Esophagus (tissue), 2 donors: ENCODE results near the gene IQSEC1. TPM values are rescaled to one million over a fixed set of nuclear protein-coding genes. Genes with fewer than 3 reads are reported as not detected.

Source experiments
- H3K27ac ChIP-seq, 2 donors: one replicate each; pipeline ENCODE4 v1.5.1; 2013; ENCODE audit warnings: low read depth in 2 of 2, mild to moderate bottlenecking in 2 of 2, inconsistent platforms in 1 of 2, low read length in 1 of 2, moderate library complexity in 1 of 2
- H3K27me3 ChIP-seq, 2 donors: one replicate each; pipeline ENCODE4 v1.6.1; 2013; ENCODE audit warnings: low read length in 2 of 2, control low read depth in 1 of 2, mild to moderate bottlenecking in 1 of 2; ENCODE audit not compliant: insufficient read depth in 2 of 2, control insufficient read depth in 1 of 2
- H3K36me3 ChIP-seq, 2 donors: one replicate each; pipeline ENCODE4 v1.6.1; 2013; ENCODE audit warnings: low read length in 1 of 2; ENCODE audit not compliant: control insufficient read depth in 2 of 2, insufficient read depth in 2 of 2
- H3K4me1 ChIP-seq, 2 donors: one replicate each; pipeline ENCODE4 v1.6.1; 2013; ENCODE audit warnings: low read length in 1 of 2; ENCODE audit not compliant: control insufficient read depth in 2 of 2, insufficient read depth in 2 of 2
- H3K4me3 ChIP-seq, 2 donors: one replicate each; pipeline ENCODE4 v1.5.1; 2013; ENCODE audit warnings: low read length in 2 of 2, mild to moderate bottlenecking in 2 of 2, low read depth in 1 of 2, moderate library complexity in 1 of 2
- H3K9me3 ChIP-seq, 2 donors: one replicate each; pipeline ENCODE4 v1.6.1; 2013; ENCODE audit warnings: mild to moderate bottlenecking in 2 of 2, low read depth in 1 of 2, low read length in 1 of 2, moderate library complexity in 1 of 2; ENCODE audit not compliant: control insufficient read depth in 2 of 2, insufficient read depth in 1 of 2
- WGBS, 2 donors: extraction: QIAGEN DNeasy Blood & Tissue Kit; methylation state at CpG; one replicate each; pipeline ENCODE4 v1.1.7; 2013; 5-methylcytosine and 5-hydroxymethylcytosine counted together
- polyA plus RNA-seq, 2 donors: library from polyadenylated mRNA; stranded (reverse); fragments of 200-250 nt; gene quantifications; one replicate each; pipeline ENCODE4 v1.2.3, GENCODE V29; 2013
- donor health status: healthy with polysubstance abuse.
- donor health status: Bipolar disorder and iron deficiency.

Gene IQSEC1
- polyA plus RNA-seq, 2 donors = 4.1 to 5.2 TPM

DNA sequence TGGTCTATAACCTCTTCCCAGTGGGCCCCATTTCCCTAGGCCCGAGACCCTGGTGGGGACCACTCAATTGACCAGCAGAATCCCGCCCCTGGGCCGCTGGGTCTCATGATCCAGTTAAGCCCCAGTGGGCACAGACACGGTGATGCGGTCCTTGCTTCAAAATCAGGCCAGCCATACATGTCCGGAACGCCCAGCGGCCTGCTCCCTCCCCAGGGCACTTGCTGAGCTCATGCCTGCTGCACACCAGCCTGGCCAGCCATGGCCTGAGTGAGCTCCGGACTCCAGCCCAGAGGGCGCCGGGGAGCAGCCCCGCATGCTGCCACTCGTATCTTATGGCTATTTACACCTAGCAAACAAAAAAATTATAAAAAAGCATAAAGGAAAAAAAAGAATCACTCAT lies 34.4 kb upstream of the IQSEC1 start:
- Histone ChIP-seq H3K27me3 (no peaks in the 10 kb centered on the region), H3K36me3 (no peaks in the 10 kb centered on the region), H3K4me1 (peaks cover 0 to 3% of the 10 kb centered on the region in 2 donors), H3K9me3 (no peaks in the 10 kb centered on the region), H3K4me3 (no peak overlapping the region), H3K27ac (no peak overlapping the region)
- WGBS, 2 donors = 79 to 85% methylated on average over 13 of the region's 13 CpGs

DNA sequence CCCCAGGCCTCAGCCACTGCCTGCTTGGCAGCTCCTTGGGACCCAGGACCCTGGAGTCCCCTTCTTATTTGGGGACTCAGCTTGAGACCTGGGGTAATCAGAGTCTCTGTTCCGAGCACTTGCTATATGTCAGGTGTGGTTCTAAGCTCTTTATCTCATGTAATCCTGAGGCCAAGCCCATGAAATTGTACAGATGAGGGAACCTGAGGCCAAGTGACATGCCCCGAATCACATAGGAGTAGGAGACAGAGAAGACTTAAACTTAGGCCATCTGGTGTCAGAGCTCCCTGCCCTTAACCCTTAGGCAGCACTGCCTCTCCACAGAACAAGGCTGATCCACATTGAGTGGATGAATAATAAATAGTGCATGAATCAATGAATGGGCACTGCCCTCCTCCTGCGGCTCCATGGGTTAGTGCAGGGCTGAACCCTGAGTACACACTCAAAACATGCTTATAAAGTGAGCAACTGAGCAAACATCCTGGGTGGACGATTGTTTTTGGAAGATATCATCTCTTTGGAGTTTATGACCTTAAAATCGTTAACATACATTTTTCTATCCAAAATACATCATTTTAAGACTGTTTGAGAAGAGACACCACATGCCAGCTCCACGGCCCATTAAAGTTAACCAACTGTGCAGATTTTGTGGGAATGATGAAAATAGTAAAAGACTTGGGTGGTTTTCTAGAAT lies 33.2 kb upstream of the IQSEC1 start:
- Histone ChIP-seq H3K36me3 (no peaks in the 10 kb centered on the region), H3K27me3 (no peaks in the 10 kb centered on the region), H3K4me1 (no peaks in the 10 kb centered on the region), H3K27ac (no peak overlapping the region), H3K4me3 (no peak overlapping the region), H3K9me3 (no peaks in the 10 kb centered on the region)
- WGBS, 2 donors = 61 to 67% methylated on average over 6 of the region's 6 CpGs

- 89 to 91% methylated on average over 5 of the region's 5 CpGs for WGBS, 2 donors
- Histone ChIP-seq H3K27me3 (no peaks in the 10 kb centered on the region), H3K27ac (no peak overlapping the region), H3K36me3 (no peaks in the 10 kb centered on the region), H3K4me1 (no peaks in the 10 kb centered on the region), H3K4me3 (no peak overlapping the region), H3K9me3 (no peaks in the 10 kb centered on the region)
Measured at GRCh38 chr3:13105896-13106250, 32.6 kb upstream of the IQSEC1 start.

DNA sequence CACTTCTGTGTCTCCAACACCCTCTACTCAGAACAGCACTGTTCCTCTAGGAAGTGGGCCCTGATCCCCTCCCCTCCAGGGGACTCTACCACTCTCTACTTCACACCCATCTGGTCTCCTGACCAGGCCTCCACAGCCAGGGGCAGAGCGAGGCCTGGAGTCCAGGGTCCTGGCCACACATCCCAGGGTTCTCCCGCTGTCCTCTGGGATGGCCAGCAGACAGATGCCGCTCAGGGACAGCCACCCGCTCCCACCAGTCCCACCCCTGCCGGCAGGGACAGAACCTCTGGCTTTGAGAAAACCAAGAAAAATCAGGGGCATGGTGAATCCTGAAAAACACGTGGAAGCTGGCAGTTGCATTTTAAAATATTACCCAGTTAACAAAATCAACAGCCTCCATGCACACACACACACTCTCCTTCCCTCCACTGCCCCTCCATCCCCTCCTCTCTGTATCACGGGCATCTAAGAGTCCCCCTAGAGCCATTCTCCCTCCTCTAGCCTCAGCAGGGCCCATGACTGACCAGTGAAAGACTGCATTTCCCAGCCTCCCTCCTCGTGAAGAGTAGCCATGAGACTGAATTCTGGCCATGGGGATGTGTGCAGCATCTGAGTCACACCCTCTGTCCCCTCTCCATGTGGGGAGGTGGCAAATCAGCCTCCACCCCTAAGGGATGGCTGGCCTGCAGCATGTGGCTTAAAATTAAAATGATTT lies 32.1 kb upstream of the IQSEC1 start:
- Histone ChIP-seq H3K36me3 (no peaks in the 10 kb centered on the region), H3K9me3 (no peaks in the 10 kb centered on the region), H3K27ac (no peak overlapping the region), H3K4me1 (no peaks in the 10 kb centered on the region), H3K4me3 (no peak overlapping the region), H3K27me3 (no peaks in the 10 kb centered on the region)
- 90% methylated on average over 8 of the region's 8 CpGs for WGBS, 2 donors

DNA sequence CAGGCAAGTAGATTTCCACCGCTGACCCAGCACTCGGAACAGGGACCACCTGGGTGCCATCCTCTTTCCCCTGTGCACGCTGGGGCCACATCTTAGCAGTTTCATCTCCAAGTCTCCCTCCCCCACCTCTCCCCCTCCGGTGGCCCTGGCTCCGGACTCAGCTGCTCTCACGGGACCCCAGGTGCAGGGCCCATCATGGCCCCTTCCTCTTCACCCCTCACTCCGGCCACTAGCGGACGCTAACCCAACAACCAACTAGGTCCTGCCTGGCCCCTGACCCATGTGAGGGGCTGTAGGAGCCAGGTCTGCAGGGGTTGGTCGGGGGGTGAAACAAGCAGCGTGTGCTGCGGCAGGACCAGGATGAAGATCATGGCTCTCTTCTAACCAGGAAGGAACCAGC lies 31.3 kb upstream of the IQSEC1 start:
- Histone ChIP-seq H3K27me3 (no peaks in the 10 kb centered on the region), H3K4me1 (no peaks in the 10 kb centered on the region), H3K27ac (no peak overlapping the region), H3K4me3 (no peak overlapping the region), H3K36me3 (no peaks in the 10 kb centered on the region), H3K9me3 (no peaks in the 10 kb centered on the region)
- WGBS, 2 donors = 87 to 89% methylated on average over 12 of the region's 12 CpGs

GRCh38 chr3:13103416-13104058 lies 30.3 kb upstream of the IQSEC1 start:
- H3K4me3 ChIP-seq = no peak overlapping the region
- no peaks in the 10 kb centered on the region for H3K36me3 ChIP-seq
- WGBS, 2 donors = 83% methylated on average over 13 of the region's 13 CpGs
- H3K4me1 ChIP-seq = no peaks in the 10 kb centered on the region
- H3K27ac ChIP-seq = no peak overlapping the region
- H3K27me3 ChIP-seq = no peaks in the 10 kb centered on the region
- no peaks in the 10 kb centered on the region for H3K9me3 ChIP-seq

DNA sequence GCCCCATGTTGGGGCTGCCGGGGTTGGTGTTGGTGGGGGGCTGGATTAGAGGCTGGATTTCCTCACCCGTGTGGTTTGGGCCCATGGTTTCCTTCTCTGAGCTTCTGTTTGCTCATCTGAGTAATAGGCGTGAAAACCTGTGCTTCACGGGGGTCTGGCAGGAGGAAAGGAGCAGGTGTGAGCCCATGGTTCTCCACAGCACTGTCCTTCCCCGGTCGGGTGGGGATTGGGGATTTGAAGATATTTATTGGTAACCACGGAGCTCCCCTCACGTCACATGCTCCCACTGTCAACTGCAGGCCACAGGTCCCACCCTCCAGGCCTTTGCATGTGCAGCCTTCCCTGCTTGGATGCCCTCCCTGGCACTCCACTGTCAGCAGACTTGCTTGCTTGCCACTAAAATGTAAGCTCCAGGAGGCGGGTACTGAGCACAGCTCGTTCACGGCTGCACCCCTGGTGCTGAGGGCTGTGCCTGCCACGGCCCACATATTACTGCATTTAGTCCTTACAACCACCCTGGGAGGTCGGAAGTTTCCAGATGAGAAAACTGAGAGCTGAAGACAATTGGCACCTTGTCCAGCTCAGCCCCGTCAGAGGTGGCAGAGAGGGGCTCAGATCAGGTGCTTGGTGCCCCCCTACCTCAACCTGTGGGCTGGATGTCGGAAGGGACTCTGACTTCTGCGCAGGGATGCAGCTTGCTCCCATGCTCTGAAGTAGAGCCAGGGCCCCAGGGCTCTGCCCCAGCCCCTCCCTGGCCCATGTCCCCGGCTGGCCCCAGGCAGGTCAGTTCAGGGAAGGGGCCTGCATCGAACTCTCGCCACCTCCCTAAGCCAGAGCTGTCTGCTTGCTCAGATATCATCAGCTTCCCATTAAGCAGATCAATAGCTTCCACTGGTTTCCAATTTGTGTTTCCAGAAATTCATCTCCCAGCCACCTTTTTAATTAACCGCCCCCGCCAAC lies 29.4 kb upstream of the IQSEC1 start:
- Histone ChIP-seq H3K27me3 (no peaks in the 10 kb centered on the region), H3K36me3 (no peaks in the 10 kb centered on the region), H3K27ac (no peak overlapping the region), H3K9me3 (no peaks in the 10 kb centered on the region), H3K4me3 (no peak overlapping the region), H3K4me1 (no peaks in the 10 kb centered on the region)
- WGBS, 2 donors = 75 to 77% methylated on average over 21 of the region's 21 CpGs

DNA sequence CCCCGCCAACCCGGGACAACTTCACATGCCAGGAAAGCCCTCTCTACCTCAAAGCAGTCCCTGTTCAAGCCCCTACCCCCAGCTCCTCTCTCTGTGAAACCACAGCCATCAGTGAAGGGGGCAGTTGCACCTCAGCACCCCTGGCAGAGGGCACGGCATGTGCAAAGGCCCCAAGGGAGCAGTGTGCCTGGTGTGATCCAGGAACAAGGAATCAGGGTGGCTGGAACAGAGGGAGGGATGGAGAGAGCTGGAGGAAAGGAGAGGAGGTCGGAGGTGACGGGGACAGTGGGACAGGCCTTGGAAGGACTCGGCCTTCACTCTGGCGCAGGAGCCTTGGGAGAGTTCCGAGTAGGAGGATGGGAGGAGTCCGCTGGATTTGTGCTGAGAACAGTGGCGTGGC lies 26.5 kb upstream of the IQSEC1 start:
- H3K4me3 ChIP-seq = no peak overlapping the region
- no peaks in the 10 kb centered on the region for H3K27me3 ChIP-seq
- no peak overlapping the region for H3K27ac ChIP-seq
- 91 to 93% methylated on average over 10 of the region's 10 CpGs for WGBS, 2 donors
- no peaks in the 10 kb centered on the region for H3K9me3 ChIP-seq
- H3K36me3 ChIP-seq = no peaks in the 10 kb centered on the region
- H3K4me1 ChIP-seq = no peaks in the 10 kb centered on the region
